Uterus (tissue), 2 donors: Measurements from ENCODE around the gene NEDD4L.

ENCODE experiments used
- CTCF ChIP-seq, 4 experiments: fragments of 200-600 bp in 2 of 4; fragments of 450-650 bp in 2 of 4; sonication (generic) in 2 of 4; IDR thresholded peaks; one replicate each; pipeline ENCODE4 v1.5.1; 2016 to 2019; ENCODE audit warnings: antibody characterized with exemption in 4 of 4, mild to moderate bottlenecking in 2 of 4, moderate library complexity in 1 of 4
- POLR2A ChIP-seq, 2 donors: fragments of 450-650 bp; IDR thresholded peaks; one replicate each; pipeline ENCODE4 v1.6.1; 2016; ENCODE audit warnings: antibody characterized with exemption in 2 of 2, mild to moderate bottlenecking in 1 of 2, moderate library complexity in 1 of 2

GRCh38 chr18:58017267-58017666 lies 26.8 kb upstream of the NEDD4L start:
- TF ChIP-seq CTCF (IDR thresholded peaks at IDR 0.05) (no peak), POLR2A (IDR thresholded peaks at IDR 0.05) (no peak)
